ENCODE results near the gene HYPK. TPM values are rescaled to one million over a fixed set of nuclear protein-coding genes. Genes with fewer than 3 reads are reported as not detected.

Gene HYPK
- total RNA-seq, 2 experiments from 2014 or later: 16.1 to 53.6 TPM

DNA sequence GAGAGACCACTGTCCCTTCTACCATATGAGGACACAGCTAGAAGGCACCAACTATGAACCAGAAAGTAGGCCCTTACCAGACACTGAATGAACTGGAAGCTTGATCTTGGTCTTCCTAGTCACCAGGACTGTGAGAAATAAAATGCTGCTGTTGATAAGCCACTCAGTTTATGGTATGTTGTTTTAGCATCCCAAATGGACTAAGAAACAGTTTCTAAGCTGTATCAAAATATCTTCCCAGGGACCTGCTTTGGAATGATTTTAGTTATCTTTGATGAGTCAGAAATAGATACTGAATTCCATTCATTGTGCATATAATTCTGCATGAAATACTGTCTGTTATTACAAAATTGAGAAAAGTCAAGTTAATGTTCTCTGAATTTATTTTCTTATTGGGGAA lies 45.0 kb downstream of the HYPK start:
- ChIA-PET CTCF (ENCODE audit: unreplicated experiment) (no interaction called here), POLR2A (interaction anchor here (0.5 to 1.0 kb wide), 2 partner anchors 9 to 16 kb away, joined by 3 to 7 read pairs; no protein-coding TSS in a partner anchor)
- no peaks in the 10 kb centered on the region for H4K20me1 ChIP-seq (ENCODE audit: insufficient read depth, low read length)
- BruUV-seq (replicated peaks): no TSS peak
- no peaks in the 10 kb centered on the region for H3K9me2 ChIP-seq (ENCODE audit: insufficient read depth, low read length)
- no peaks in the 10 kb centered on the region for H3K4me1 ChIP-seq (ENCODE audit: insufficient read depth, low read length, poor library complexity, severe bottlenecking)
- no peaks in the 10 kb centered on the region for H3K9me3 ChIP-seq (ENCODE audit: low read length)
- no peak overlapping the region for H3K4me3 ChIP-seq (ENCODE audit: low read depth, low read length, poor library complexity, severe bottlenecking)
- no peak overlapping the region for H3K4me2 ChIP-seq (ENCODE audit: low read length)
- intact Hi-C loops (cut with micrococcal nuclease; ENCODE audit: unreplicated experiment): no loop called here
- H3K27ac ChIP-seq (ENCODE audit: low read depth, low read length, poor library complexity, severe bottlenecking): no peak overlapping the region
- DNase-seq (ENCODE audit: low spot score): no peak
- no peak overlapping the region for H2AFZ ChIP-seq (ENCODE audit: low read length)
- peaks cover 95% of the 10 kb centered on the region for H3K36me3 ChIP-seq (ENCODE audit: insufficient read depth, low read length)
- H3K79me2 ChIP-seq (ENCODE audit: insufficient read depth, low read depth, low read length): peaks cover 48% of the 10 kb centered on the region
- TF ChIP-seq, protein P1, sequence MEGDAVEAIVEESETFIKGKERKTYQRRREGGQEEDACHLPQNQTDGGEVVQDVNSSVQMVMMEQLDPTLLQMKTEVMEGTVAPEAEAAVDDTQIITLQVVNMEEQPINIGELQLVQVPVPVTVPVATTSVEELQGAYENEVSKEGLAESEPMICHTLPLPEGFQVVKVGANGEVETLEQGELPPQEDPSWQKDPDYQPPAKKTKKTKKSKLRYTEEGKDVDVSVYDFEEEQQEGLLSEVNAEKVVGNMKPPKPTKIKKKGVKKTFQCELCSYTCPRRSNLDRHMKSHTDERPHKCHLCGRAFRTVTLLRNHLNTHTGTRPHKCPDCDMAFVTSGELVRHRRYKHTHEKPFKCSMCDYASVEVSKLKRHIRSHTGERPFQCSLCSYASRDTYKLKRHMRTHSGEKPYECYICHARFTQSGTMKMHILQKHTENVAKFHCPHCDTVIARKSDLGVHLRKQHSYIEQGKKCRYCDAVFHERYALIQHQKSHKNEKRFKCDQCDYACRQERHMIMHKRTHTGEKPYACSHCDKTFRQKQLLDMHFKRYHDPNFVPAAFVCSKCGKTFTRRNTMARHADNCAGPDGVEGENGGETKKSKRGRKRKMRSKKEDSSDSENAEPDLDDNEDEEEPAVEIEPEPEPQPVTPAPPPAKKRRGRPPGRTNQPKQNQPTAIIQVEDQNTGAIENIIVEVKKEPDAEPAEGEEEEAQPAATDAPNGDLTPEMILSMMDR (conservative IDR thresholded peaks at IDR 0.05; ENCODE audit: low read length): no peak
- no peak for TF ChIP-seq EZH2phosphoT487 (IDR thresholded peaks at IDR 0.05; ENCODE audit: borderline replicate concordance, low read depth, low read length)

DNA sequence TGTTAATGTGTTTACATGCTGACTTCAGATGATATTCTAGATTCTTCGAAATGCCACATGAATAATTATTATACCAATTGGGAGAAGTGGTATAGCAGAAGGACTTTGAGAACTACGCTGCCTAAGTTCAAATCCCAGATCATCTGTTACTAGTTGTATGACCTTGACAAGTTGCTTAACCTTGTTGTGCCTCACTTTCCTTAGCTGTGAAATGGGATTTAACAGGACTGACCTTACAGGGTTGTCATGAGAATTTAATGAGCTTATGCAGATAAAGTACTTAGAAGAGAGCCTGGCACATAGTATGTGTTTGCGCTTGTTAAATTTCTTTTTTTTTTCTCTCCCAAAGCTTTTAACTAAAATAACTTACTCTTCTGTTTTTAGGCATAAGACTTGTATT lies 50.9 kb downstream of the HYPK start:
- intact Hi-C loops (cut with micrococcal nuclease; ENCODE audit: unreplicated experiment): no loop called here
- no peak for DNase-seq (ENCODE audit: low spot score)
- H3K79me2 ChIP-seq (ENCODE audit: insufficient read depth, low read depth, low read length): peaks cover 17% of the 10 kb centered on the region
- H3K36me3 ChIP-seq (ENCODE audit: insufficient read depth, low read length): peaks cover 98% of the 10 kb centered on the region
- H3K4me2 ChIP-seq (ENCODE audit: low read length): no peak overlapping the region
- H3K9me2 ChIP-seq (ENCODE audit: insufficient read depth, low read length): no peaks in the 10 kb centered on the region
- no TSS peak for BruUV-seq (replicated peaks)
- no peaks in the 10 kb centered on the region for H3K4me1 ChIP-seq (ENCODE audit: insufficient read depth, low read length, poor library complexity, severe bottlenecking)
- no peak overlapping the region for H2AFZ ChIP-seq (ENCODE audit: low read length)
- TF ChIP-seq, protein P1 (conservative IDR thresholded peaks at IDR 0.05; ENCODE audit: low read length): no peak
- TF ChIP-seq EZH2phosphoT487 (IDR thresholded peaks at IDR 0.05; ENCODE audit: borderline replicate concordance, low read depth, low read length): no peak
- H3K9me3 ChIP-seq (ENCODE audit: low read length): no peaks in the 10 kb centered on the region
- POLR2A ChIA-PET: interaction anchor here (0.6 to 1.2 kb wide), 3 partner anchors 9 to 18 kb away, joined by 5 to 6 read pairs (median 5); no protein-coding TSS in a partner anchor
- H3K27ac ChIP-seq (ENCODE audit: low read depth, low read length, poor library complexity, severe bottlenecking): no peak overlapping the region
- peaks cover 5% of the 10 kb centered on the region; the same call in 1 of the 2 replicates for H4K20me1 ChIP-seq (ENCODE audit: insufficient read depth, low read length)
- CTCF ChIA-PET (ENCODE audit: unreplicated experiment): no interaction called here
- no peak overlapping the region for H3K4me3 ChIP-seq (ENCODE audit: low read depth, low read length, poor library complexity, severe bottlenecking)

DNA sequence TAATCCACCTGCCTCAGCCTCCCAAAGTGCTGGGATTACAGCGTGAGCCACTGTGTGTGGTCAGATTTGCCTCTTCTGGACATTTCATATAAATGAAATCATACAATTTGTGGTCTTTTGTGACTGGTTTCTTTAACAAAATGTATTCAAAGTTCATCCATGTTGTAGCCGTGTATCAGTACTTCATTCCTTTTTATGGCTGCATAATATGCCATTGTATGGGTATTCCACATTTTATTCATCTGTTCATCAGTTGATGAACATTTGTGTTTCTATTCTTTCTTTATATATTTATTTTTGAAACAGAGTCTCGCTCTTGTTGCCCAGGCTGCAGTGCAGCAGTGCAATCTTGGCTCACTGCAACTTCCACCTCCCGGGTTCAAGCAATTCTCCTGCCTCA lies 52.2 kb downstream of the HYPK start:
- H3K4me1 ChIP-seq (ENCODE audit: insufficient read depth, low read length, poor library complexity, severe bottlenecking): no peaks in the 10 kb centered on the region
- no TSS peak for BruUV-seq (replicated peaks)
- H4K20me1 ChIP-seq (ENCODE audit: insufficient read depth, low read length): peaks cover 5% of the 10 kb centered on the region; the same call in 1 of the 2 replicates
- ChIA-PET CTCF (ENCODE audit: unreplicated experiment) (no interaction called here), POLR2A (no interaction called here)
- peaks cover 98% of the 10 kb centered on the region for H3K36me3 ChIP-seq (ENCODE audit: insufficient read depth, low read length)
- H3K27ac ChIP-seq (ENCODE audit: low read depth, low read length, poor library complexity, severe bottlenecking): no peak overlapping the region
- no peak overlapping the region for H3K4me2 ChIP-seq (ENCODE audit: low read length)
- TF ChIP-seq, protein P1 (conservative IDR thresholded peaks at IDR 0.05; ENCODE audit: low read length): no peak
- no peak for TF ChIP-seq EZH2phosphoT487 (IDR thresholded peaks at IDR 0.05; ENCODE audit: borderline replicate concordance, low read depth, low read length)
- no peak overlapping the region for H3K4me3 ChIP-seq (ENCODE audit: low read depth, low read length, poor library complexity, severe bottlenecking)
- H3K79me2 ChIP-seq (ENCODE audit: insufficient read depth, low read depth, low read length): peaks cover 25% of the 10 kb centered on the region
- no peaks in the 10 kb centered on the region for H3K9me3 ChIP-seq (ENCODE audit: low read length)
- no peak for DNase-seq (ENCODE audit: low spot score)
- no peak overlapping the region for H2AFZ ChIP-seq (ENCODE audit: low read length)
- intact Hi-C loops (cut with micrococcal nuclease; ENCODE audit: unreplicated experiment): no loop called here
- no peaks in the 10 kb centered on the region for H3K9me2 ChIP-seq (ENCODE audit: insufficient read depth, low read length)

Small RNA genes within 50 kb of the gene (microRNA-seq; reads per million reads assigned to microRNA genes)
- gene MIR1282 (ENCODE audit: borderline replicate concordance): not detected

Small RNA genes within 50 kb of the gene (small RNA-seq; reads per million reads assigned to genes)
- gene MIR1282: not detected

Other genes starting within 250 kb of the HYPK start
- 67.5 and 70.2 TPM in 2 replicates for gene PPIP5K1, start 210.4 kb upstream of the HYPK start, total RNA-seq (2014; rRNA removed; shearing (Covaris generic))
- gene PPIP5K1, start 210.4 kb upstream of the HYPK start, total RNA-seq (2022): 89.5 and 89.8 TPM in 2 replicates
- gene CKMT1B, start 206.6 kb upstream of the HYPK start, total RNA-seq (2014; rRNA removed; shearing (Covaris generic)): 0.25 and 0.51 TPM in 2 replicates
- 3.8 and 4.1 TPM in 2 replicates for gene CKMT1B, start 206.6 kb upstream of the HYPK start, total RNA-seq (2022)
- gene STRC, start 181.8 kb upstream of the HYPK start, total RNA-seq (2014; rRNA removed; shearing (Covaris generic)): 1.8 and 2.1 TPM in 2 replicates
- 1.5 and 1.8 TPM in 2 replicates for gene STRC, start 181.8 kb upstream of the HYPK start, total RNA-seq (2022)
- gene CATSPER2, start 151.8 kb upstream of the HYPK start, total RNA-seq (2014; rRNA removed; shearing (Covaris generic)): 15.3 and 34.7 TPM in 2 replicates
- gene CATSPER2, start 151.8 kb upstream of the HYPK start, total RNA-seq (2022): 13.9 and 17.0 TPM in 2 replicates
- 0.16 and 0.28 TPM in 2 replicates for gene CKMT1A, start 106.7 kb upstream of the HYPK start, total RNA-seq (2014; rRNA removed; shearing (Covaris generic))
- 4.0 and 6.1 TPM in 2 replicates for gene CKMT1A, start 106.7 kb upstream of the HYPK start, total RNA-seq (2022)
- 79.1 and 82.1 TPM in 2 replicates for gene PDIA3, start 54.2 kb upstream of the HYPK start, total RNA-seq (2014; rRNA removed; shearing (Covaris generic))
- 243 and 293 TPM in 2 replicates for gene PDIA3, start 54.2 kb upstream of the HYPK start, total RNA-seq (2022)
- 296 and 306 TPM in 2 replicates for gene ELL3, start 23.6 kb upstream of the HYPK start, total RNA-seq (2014; rRNA removed; shearing (Covaris generic))
- gene ELL3, start 23.6 kb upstream of the HYPK start, total RNA-seq (2022): 116 and 134 TPM in 2 replicates
- gene SERF2, start 8.3 kb upstream of the HYPK start, total RNA-seq (2014; rRNA removed; shearing (Covaris generic)): 581 and 622 TPM in 2 replicates
- 1,328 and 1,370 TPM in 2 replicates for gene SERF2, start 8.3 kb upstream of the HYPK start, total RNA-seq (2022)
- gene SERINC4, start 379 bp upstream of the HYPK start, total RNA-seq (2014; rRNA removed; shearing (Covaris generic)): 0.23 and 0.60 TPM in 2 replicates
- gene SERINC4, start 379 bp upstream of the HYPK start, total RNA-seq (2022): 1.1 and 1.9 TPM in 2 replicates
- 25.3 and 43.4 TPM in 2 replicates for gene MFAP1, start 24.1 kb downstream of the HYPK start, total RNA-seq (2014; rRNA removed; shearing (Covaris generic))
- 57.2 and 72.1 TPM in 2 replicates for gene MFAP1, start 24.1 kb downstream of the HYPK start, total RNA-seq (2022)
- 126 and 139 TPM in 2 replicates for gene WDR76, start 26.4 kb downstream of the HYPK start, total RNA-seq (2014; rRNA removed; shearing (Covaris generic))
- gene WDR76, start 26.4 kb downstream of the HYPK start, total RNA-seq (2022): 170 and 186 TPM in 2 replicates

Data from OCI-LY7 (cell line).